Caki2 (cell line): ENCODE data around the gene COA1. TPM values are rescaled to one million over a fixed set of nuclear protein-coding genes. Genes with fewer than 3 reads are reported as not detected.

Source experiments
- DNase-seq: peaks from one replicate; pipeline ENCODE4 v3.0.0-alpha.2; 2015; ENCODE audit warnings: low read depth
- in situ Hi-C: cut with HindIII; loops from 2 replicates; pipeline ENCODE4 v1.10.0; 2016; ENCODE audit warnings: low sequenced_read_pairs, low pct_unique_long_range_greater_than_20kb, mixed read lengths
- total RNA-seq: library from RNA; depleted of rRNA; stranded (reverse); fragments of >200 nt; shearing (Covaris generic); gene quantifications from 2 replicates; pipeline ENCODE4 v1.2.3, GENCODE V29; 2014; ENCODE audit warnings: low replicate concordance

Gene COA1
- total RNA-seq, 1 experiment from 2014 or later = 128 TPM

DNA sequence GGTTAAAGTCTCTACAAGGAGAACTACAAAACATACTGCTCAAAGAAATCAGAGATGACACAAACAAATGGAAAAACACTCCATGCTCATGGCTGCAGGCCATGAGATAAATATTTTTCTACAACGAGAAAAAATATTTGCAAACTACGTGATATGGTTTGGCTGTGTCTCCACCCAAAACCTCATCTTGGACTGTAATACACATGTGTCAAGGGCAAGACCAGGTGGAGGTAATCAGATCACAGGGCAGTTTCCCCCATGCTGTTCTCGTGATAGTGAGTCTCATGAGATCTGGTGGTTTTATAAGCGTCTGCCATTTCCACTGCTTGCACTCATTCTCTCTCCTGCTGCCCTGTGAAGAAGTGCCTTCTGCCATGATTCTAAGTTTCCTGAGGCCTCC, 57.8 kb downstream of the COA1 start:
- in situ Hi-C loops = no loop called here
- DNase-seq = no peak

DNA sequence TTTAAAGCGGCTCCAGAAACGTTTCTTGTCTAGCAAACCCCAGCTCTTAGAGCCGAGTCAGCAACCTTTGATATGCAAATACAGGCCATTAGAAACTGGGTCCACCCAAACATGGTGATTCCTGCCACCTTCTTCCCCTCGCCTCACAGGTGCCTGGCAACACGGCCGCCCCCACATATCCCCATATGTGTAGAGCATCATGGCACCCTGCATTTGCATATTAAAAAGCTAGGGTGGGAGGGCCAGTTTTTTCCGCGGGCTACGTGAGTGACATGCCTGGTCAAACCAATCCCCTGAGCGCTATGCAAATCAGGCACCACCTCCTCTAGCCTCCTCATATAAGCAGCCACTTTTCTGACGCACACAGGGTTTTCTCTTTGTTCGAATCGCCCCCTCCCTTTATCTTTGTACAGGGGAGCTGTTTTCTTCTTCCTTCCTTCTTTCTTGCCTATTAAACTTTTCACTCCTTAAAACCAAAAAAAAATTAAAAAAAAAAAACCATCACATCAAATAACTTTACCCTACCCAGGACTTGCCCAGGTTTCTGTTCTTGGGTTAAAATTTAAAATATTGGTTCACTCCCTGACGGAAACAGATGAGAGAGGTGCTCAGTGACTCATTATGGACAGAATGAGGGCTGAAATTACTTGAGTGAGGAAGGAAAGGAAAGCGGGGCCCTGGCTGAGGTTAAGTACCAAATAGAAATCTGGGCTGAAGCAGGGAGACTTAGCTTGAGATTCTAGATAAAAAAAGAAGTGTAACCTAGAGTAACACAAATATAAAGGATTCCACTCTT, 59.8 kb downstream of the COA1 start:
- peak; percentile 81 for DNase-seq
- in situ Hi-C loops = no loop called here

GRCh38 chr7:43668035-43668434, 61.3 kb downstream of the COA1 start:
- no peak for DNase-seq
- in situ Hi-C loops = no loop called here

DNA sequence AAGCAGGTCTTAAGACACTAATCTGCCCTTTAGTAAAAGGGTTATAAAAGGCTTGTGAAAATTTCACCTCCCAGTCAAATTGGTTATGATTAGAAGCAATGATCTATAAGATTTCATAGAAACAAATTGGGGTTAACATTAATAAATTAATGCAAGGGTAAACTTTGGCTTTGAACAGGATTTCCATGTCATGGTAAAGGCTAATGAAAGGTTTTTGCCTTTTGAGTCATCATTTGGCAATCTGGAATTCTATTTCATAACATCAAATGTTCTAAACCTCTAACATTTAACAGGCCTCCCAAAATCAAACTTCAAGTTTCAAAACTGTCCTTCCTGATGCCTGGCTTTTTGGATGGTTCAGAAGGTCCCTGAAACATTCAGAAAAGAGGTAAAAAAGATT, 62.4 kb downstream of the COA1 start:
- in situ Hi-C loops = no loop called here
- DNase-seq = no peak

GRCh38 chr7:43664681-43665080, 64.6 kb downstream of the COA1 start:
- in situ Hi-C loops = no loop called here

GRCh38 chr7:43660141-43660540, 69.2 kb downstream of the COA1 start:
- in situ Hi-C loops = no loop called here

More at GRCh38 chr7:43664681-43665080, 64.6 kb downstream of the COA1 start:
- DNase-seq = no peak

GRCh38 chr7:43659549-43659896, 69.8 kb downstream of the COA1 start:
- peak; percentile 65 for DNase-seq
- in situ Hi-C loops = no loop called here

More at GRCh38 chr7:43660141-43660540, 69.2 kb downstream of the COA1 start:
- no peak for DNase-seq

GRCh38 chr7:43658718-43659548, 70.4 kb downstream of the COA1 start:
- no peak for DNase-seq
- in situ Hi-C loops = no loop called here

- in situ Hi-C loops = no loop called here
- no peak for DNase-seq
These were observed 72.3 kb downstream of the COA1 start for GRCh38 chr7:43656997-43657396.

DNA sequence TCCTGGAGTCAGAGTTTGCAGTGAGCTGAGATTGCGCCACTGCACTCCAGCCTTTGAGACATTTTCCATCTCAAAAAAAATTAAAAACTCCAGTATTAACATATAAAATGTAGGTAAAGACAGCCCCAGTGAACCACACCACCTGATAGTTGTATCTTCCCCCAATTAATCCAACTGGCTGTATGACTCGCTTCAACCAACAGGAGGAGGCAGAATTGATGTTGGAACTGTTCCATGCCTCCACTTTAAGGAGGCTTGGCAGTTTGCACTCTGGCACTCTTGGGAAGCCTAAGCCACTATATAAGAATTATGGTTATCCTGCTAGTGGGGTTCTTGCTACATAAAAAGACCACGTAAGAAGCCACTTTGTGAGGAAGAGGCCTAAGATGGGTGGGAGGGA, 73.7 kb downstream of the COA1 start:
- no peak for DNase-seq
- in situ Hi-C loops = no loop called here

DNA sequence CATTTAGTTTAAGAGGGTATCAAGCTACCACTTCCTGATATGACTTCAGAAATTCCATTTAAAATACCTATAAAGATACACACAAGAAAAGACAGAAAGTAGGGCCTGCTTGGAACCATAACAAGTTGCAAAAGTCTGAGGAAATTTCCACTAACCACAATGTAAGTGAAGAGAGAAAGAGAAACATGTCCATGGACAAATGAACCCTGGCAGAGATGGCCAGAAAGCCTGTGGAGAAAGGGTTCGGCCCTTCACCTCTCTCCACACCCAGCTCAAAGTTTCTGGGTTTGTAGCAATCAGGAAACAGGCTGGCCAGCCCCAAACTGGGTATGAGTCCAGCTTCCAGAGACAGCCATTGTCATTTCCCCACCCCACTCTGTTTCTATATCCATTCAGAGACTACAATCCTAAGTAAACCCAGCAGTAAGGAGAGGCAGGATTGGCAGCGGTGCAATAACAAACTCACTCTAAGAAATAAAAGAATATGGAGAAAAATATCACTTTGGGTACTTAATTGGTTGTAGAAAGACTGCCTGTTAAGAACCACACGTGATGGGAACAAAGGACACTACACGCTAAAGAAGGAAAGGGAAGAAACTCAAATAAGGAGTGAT, 75.3 kb downstream of the COA1 start:
- in situ Hi-C loops = no loop called here
- DNase-seq = no peak

DNA sequence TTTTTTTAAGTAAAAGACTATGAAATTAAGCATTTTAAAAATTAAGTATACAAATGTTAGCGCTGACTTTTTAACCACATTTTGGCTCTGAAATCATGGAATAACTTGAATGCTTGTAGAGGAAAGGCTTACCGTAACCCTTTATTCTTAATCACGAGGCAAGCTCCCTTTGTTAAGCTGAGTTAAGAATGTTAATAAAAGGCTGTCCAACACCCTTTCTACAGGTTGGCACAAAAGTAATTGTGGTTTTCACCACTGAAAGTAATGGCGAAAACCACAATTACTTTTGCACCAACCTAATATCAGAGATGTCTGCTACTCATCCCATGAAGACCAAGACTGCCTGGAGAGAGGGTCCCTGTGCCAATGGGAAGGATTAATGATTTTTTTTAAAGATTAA, 75.9 kb downstream of the COA1 start:
- DNase-seq = no peak
- in situ Hi-C loops = no loop called here

GRCh38 chr7:43652364-43652763, 77.0 kb downstream of the COA1 start:
- in situ Hi-C loops = no loop called here
- no peak for DNase-seq

GRCh38 chr7:43650457-43651052, 78.8 kb downstream of the COA1 start:
- in situ Hi-C loops = no loop called here
- DNase-seq = peak; percentile 47

DNA sequence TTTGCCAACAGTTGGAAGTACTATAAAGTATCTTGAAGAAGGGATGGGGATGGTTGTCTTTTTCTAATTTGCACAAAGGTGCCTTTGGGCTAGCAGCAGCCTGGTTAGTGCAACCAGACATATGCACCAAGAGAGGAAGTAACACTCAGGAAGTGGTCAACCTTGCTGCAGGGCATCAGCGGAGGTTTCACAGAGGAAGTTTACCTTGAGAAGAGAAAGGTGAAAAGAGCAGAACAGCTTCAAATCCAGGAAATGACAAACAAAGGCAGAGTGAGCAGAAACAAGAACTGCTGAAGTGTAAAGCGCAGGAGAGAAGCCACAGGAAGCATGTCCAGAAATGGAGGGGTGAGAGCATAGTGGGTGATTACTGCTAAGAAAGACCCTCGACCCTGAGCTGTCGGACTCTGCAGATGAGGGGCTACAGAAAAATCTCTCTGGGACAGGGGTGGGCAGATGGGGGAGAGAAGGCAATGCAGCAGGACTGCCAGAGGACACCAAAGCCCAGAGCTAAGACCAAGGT, 79.5 kb downstream of the COA1 start:
- DNase-seq = no peak
- in situ Hi-C loops = no loop called here

GRCh38 chr7:43648473-43649406, 80.6 kb downstream of the COA1 start:
- in situ Hi-C loops = no loop called here

DNA sequence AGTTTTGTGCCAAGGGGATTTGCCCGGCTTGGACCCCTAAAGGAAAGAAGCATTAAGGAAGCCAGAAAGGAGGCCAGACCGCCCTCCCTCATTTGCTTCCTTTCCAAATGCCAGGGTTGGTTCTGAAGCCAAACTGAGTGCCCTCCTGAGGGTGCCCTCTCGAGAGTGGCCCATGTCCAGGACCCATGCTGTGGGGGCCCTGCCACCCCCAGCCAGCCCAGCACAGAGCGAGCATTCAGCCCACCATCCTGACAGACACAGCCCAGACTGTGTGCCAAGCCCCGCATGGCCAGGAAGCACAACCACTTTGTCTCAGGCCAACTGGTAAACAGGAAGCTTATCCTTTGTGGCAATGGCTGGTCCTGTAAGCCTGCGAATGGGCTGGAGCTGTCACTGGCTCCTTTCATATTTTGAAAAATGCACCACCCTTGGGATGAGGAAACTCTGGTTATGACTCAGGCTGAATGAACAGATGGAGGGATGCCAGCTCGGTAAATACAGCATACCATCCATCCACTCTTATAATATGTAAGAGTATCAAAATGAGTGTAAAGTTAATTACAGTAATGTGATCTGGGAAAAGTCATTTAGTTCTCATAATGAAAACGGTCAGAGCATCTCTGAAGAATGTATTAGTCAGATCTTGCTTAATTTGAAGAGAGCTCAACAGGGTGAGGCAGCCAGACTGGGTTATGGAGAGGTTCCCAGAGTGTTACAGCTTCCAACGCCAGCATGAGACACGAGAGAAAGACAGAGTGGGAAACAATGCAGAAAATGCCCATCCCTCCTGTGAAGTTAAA, 81.5 kb downstream of the COA1 start:
- in situ Hi-C loops = no loop called here
- DNase-seq = peak; percentile 91

More at GRCh38 chr7:43648473-43649406, 80.6 kb downstream of the COA1 start:
- DNase-seq = peak; percentile 70
